HCT116 (cell line): ENCODE results near the gene GOT1. TPM values are rescaled to one million over a fixed set of nuclear protein-coding genes. Genes with fewer than 3 reads are reported as not detected.

ENCODE experiments used
- ATAC-seq: fragments of 200-7000 bp; cut with Tn5 transposase; 2 replicates; pipeline ENCODE4 v1.9.1; 2020; ENCODE audit warnings: mild to moderate bottlenecking, moderate library complexity
- BruUV-seq: library from RNA; stranded (reverse); fragments of 400-500 nt; replicated peaks from 2 replicates; lab custom pipeline; 2021; lab: Mats Ljungman, UMichigan
- CTCF ChIA-PET: fragments of 300-600 bp; sonication (Branson Sonifier 250); formaldehyde crosslinking; loops from one replicate; lab custom pipeline; 2021; ENCODE audit warnings: antibody characterized with exemption; lab: Charles Lee
- POLR2A ChIA-PET: fragments of 300-600, 350-600 bp; sonication (Branson Sonifier 250); formaldehyde crosslinking; loops from one replicate; lab custom pipeline; 2021; ENCODE audit warnings: antibody characterized with exemption; lab: Charles Lee
- RAD21 ChIA-PET, 2 experiments: fragments of 300-600 bp; sonication (Branson Sonifier 250); formaldehyde crosslinking; loops; one replicate each; lab custom pipeline; 2023; ENCODE audit warnings: low total read pairs in 2 of 2; ENCODE audit not compliant: uncharacterized antibody in 2 of 2, unreplicated experiment in 2 of 2, low non-redundant PET in 1 of 2; lab: Charles Lee
- DNase-seq: peaks from one replicate; pipeline ENCODE4 v3.0.0-alpha.2; 2010; ENCODE audit warnings: low read depth, low spot score
- H2AFZ ChIP-seq: fragments of 200-600 bp; shearing (Covaris generic), sonication (generic); 2 replicates; pipeline ENCODE4 v1.6.1; 2017; ENCODE audit warnings: low read depth, mixed run types, mixed read lengths, antibody characterized with exemption, low read length; ENCODE audit not compliant: poor library complexity, severe bottlenecking
- H3K27ac ChIP-seq: 2 replicates; pipeline ENCODE4 v1.5.1; 2012; ENCODE audit warnings: low read depth, low read length
- H3K27me3 ChIP-seq: fragments of 200-600 bp; sonication (generic); 2 replicates; pipeline ENCODE4 v1.6.1; 2016; ENCODE audit warnings: mixed run types, low read length, mixed read lengths; ENCODE audit not compliant: insufficient read depth
- H3K36me3 ChIP-seq, 2 experiments: fragments of 200-500 bp in 1 of 2; fragments of 200-600 bp in 1 of 2; sonication (Bioruptor generic) in 1 of 2; sonication (generic) in 1 of 2; 2 replicates each; pipeline versions ENCODE4 v1.5.1 to v1.6.1; 2014 to 2016; ENCODE audit warnings: low read length in 2 of 2, inconsistent platforms in 1 of 2, mixed read lengths in 1 of 2, mixed run types in 1 of 2; ENCODE audit not compliant: insufficient read depth in 2 of 2, control insufficient read depth in 1 of 2
- H3K4me1 ChIP-seq, 2 experiments: fragments of 200-600 bp in 1 of 2; sonication (generic) in 1 of 2; 2 replicates each; pipeline versions ENCODE4 v1.5.1 to v1.6.1; 2012 to 2017; ENCODE audit warnings: low read length in 2 of 2, inconsistent platforms in 1 of 2, mild to moderate bottlenecking in 1 of 2, mixed read lengths in 1 of 2, mixed run types in 1 of 2, moderate library complexity in 1 of 2; ENCODE audit not compliant: insufficient read depth in 2 of 2, control insufficient read depth in 1 of 2
- H3K4me2 ChIP-seq: fragments of 200-600 bp; sonication (generic); 2 replicates; pipeline ENCODE4 v1.6.1; 2017; ENCODE audit warnings: mixed run types, low read length, mixed read lengths
- H3K4me3 ChIP-seq, 2 experiments: fragments of 200-600 bp in 1 of 2; sonication (generic) in 1 of 2; replicated peaks in 1 of 2; 2 replicates each; pipeline ENCODE4 v1.5.1; 2011 to 2016; ENCODE audit warnings: low read length in 2 of 2, control low read depth in 1 of 2, low read depth in 1 of 2, mild to moderate bottlenecking in 1 of 2, mixed read lengths in 1 of 2, mixed run types in 1 of 2
- H3K79me2 ChIP-seq: fragments of 200-600 bp; sonication (generic); 2 replicates; pipeline ENCODE4 v1.6.1; 2017; ENCODE audit warnings: mild to moderate bottlenecking, mixed run types, low read length, moderate library complexity, mixed read lengths; ENCODE audit not compliant: insufficient read depth
- H3K9ac ChIP-seq: fragments of 200-600 bp; sonication (generic); 2 replicates; pipeline ENCODE4 v1.6.1; 2016; ENCODE audit warnings: low read length, mixed read lengths
- H3K9me2 ChIP-seq: fragments of 200-600 bp; sonication (generic), shearing (Covaris generic); 2 replicates; pipeline ENCODE4 v1.6.1; 2017; ENCODE audit warnings: mixed run types, mild to moderate bottlenecking, moderate library complexity; ENCODE audit not compliant: insufficient read depth
- H3K9me3 ChIP-seq, 2 experiments: fragments of 200-500 bp in 1 of 2; fragments of 200-600 bp in 1 of 2; sonication (Bioruptor generic) in 1 of 2; sonication (generic) in 1 of 2; 2 replicates each; pipeline ENCODE4 v1.6.1; 2014 to 2017; ENCODE audit warnings: low read length in 2 of 2, mixed read lengths in 2 of 2, inconsistent platforms in 1 of 2, low read depth in 1 of 2, mild to moderate bottlenecking in 1 of 2, mixed run types in 1 of 2, moderate library complexity in 1 of 2; ENCODE audit not compliant: control insufficient read depth in 1 of 2, insufficient read depth in 1 of 2
- H4K20me1 ChIP-seq: fragments of 200-600 bp; sonication (generic), shearing (Covaris generic); 2 replicates; pipeline ENCODE4 v1.6.1; 2017; ENCODE audit warnings: mixed run types, mild to moderate bottlenecking, moderate library complexity; ENCODE audit not compliant: insufficient read depth
- CBX3 ChIP-seq: IDR thresholded peaks from 2 replicates; pipeline ENCODE4 v1.6.1; 2012; ENCODE audit warnings: low read depth
- CEBPB ChIP-seq: IDR thresholded peaks from 2 replicates; pipeline ENCODE4 v1.6.1; 2012; ENCODE audit warnings: low read depth
- FOSL1 ChIP-seq: IDR thresholded peaks from 2 replicates; pipeline ENCODE4 v1.6.1; 2012; ENCODE audit warnings: low read depth
- POLR2AphosphoS5 ChIP-seq: IDR thresholded peaks from 2 replicates; pipeline ENCODE4 v1.6.1; 2011; ENCODE audit warnings: mild to moderate bottlenecking, low read depth, low read length, moderate library complexity
- SRF ChIP-seq: IDR thresholded peaks from 2 replicates; pipeline ENCODE4 v1.6.1; 2012; ENCODE audit warnings: low read depth
- intact Hi-C: fragments of 100-400 bp; cut with micrococcal nuclease; formaldehyde crosslinking; loops from 2 replicates; pipeline ENCODE4 v1.10.0; 2022
- total RNA-seq: library from RNA; stranded (reverse); gene quantifications from one replicate; pipeline ENCODE4 v1.2.1, GENCODE V29; 2021; ENCODE audit not compliant: unreplicated experiment
- TF ChIP-seq, protein P1 (sequence below): IDR thresholded peaks from 2 replicates; pipeline ENCODE4 v1.6.1; 2011; ENCODE audit warnings: mild to moderate bottlenecking, low read length, moderate library complexity; ENCODE audit not compliant: insufficient replicate concordance; ENCODE audit errors: extremely low read depth
- TF ChIP-seq, protein P2 (sequence below): IDR thresholded peaks from 2 replicates; pipeline ENCODE4 v1.6.1; 2012

GOT1 gene
- total RNA-seq, 1 experiment from 2014 or later, result 135 TPM

DNA sequence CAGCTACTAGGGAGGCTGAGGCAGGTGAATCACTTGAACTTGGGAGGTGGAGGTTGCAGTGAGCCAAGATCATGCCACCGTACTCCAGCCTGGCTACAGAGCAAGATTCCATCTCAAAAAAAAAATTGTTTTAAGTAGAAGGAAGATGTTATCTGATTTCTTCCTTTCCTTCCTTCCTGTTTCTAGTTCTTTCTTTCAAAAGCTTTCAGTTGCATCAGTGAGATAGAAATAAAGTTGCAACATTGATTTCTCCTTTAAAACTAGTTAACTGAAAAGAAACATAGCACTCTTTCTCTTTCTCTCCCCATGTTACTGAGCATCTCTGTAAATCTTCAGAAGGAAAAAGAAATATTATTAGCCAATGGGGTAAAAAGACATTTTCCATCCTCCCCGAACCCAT lies 63.8 kb downstream of the GOT1 start (continued):
- TF ChIP-seq, protein P1, sequence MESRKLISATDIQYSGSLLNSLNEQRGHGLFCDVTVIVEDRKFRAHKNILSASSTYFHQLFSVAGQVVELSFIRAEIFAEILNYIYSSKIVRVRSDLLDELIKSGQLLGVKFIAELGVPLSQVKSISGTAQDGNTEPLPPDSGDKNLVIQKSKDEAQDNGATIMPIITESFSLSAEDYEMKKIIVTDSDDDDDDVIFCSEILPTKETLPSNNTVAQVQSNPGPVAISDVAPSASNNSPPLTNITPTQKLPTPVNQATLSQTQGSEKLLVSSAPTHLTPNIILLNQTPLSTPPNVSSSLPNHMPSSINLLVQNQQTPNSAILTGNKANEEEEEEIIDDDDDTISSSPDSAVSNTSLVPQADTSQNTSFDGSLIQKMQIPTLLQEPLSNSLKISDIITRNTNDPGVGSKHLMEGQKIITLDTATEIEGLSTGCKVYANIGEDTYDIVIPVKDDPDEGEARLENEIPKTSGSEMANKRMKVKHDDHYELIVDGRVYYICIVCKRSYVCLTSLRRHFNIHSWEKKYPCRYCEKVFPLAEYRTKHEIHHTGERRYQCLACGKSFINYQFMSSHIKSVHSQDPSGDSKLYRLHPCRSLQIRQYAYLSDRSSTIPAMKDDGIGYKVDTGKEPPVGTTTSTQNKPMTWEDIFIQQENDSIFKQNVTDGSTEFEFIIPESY, result no peak
- TF ChIP-seq SRF (no peak), POLR2AphosphoS5 (no peak)
- TF ChIP-seq, all 23 proteins: peak for 0

DNA sequence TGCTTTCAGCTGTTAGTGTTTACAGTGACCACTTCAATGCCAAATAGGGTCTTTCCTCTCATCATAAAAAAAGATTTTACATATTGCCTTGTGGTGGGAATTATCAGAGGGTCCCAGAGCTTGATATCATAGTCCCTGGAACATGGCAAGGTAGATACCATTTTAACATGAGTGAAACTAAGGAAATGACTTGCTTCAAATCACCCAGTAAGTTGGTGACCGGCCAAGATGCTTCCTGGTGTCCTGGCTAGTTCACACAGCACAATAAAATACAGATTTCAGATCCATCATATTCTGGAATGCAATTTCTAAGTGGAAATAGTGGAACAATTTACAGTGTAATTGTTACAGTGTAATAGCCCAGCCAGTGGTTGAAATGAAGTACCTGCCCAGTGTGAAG lies 64.7 kb downstream of the GOT1 start:
- Histone ChIP-seq H3K9me3 (no peaks in the 10 kb centered on the region), H4K20me1 (no peaks in the 10 kb centered on the region), H3K4me2 (no peak overlapping the region), H3K79me2 (no peaks in the 10 kb centered on the region), H3K4me3 (no peak overlapping the region), H3K36me3 (no peaks in the 10 kb centered on the region), H2AFZ (no peak overlapping the region), H3K4me1 (no peaks in the 10 kb centered on the region), H3K9ac (no peak overlapping the region), H3K9me2 (no peaks in the 10 kb centered on the region), H3K27me3 (peaks cover 73% of the 10 kb centered on the region), H3K27ac (no peak overlapping the region)
- no TSS peak for BruUV-seq
- intact Hi-C loops, result no loop called here
- RAD21 ChIA-PET, result no interaction called here
- TF ChIP-seq CBX3, result no peak
- no peak for TF ChIP-seq FOSL1
- TF ChIP-seq, protein P2, sequence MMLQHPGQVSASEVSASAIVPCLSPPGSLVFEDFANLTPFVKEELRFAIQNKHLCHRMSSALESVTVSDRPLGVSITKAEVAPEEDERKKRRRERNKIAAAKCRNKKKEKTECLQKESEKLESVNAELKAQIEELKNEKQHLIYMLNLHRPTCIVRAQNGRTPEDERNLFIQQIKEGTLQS, result no peak
- TF ChIP-seq POLR2AphosphoS5, result no peak
- no peak for TF ChIP-seq CEBPB
- DNase-seq, result no peak
- POLR2A ChIA-PET, result no interaction called here
- CTCF ChIA-PET, result no interaction called here
- no peak for ATAC-seq
